GM10248 (cell line): ENCODE results near the gene ORC4.

Experiments
- CTCF ChIA-PET: fragments of 300-600 bp; sonication (Branson Sonifier 250); formaldehyde crosslinking; extraction: SDS; loops from one replicate; lab custom pipeline; 2021; ENCODE audit warnings: antibody characterized with exemption; lab: Yijun Ruan, JAX
- POLR2A ChIA-PET: fragments of 350-650 bp; sonication (Branson Sonifier 250); formaldehyde crosslinking; extraction: SDS; loops from one replicate; lab custom pipeline; 2020; ENCODE audit warnings: antibody characterized with exemption; lab: Yijun Ruan, JAX
- DNase-seq: peaks from one replicate; pipeline ENCODE4 v3.0.0; 2012; ENCODE audit errors: extremely low spot score
- CTCF ChIP-seq: IDR thresholded peaks from 2 replicates; pipeline ENCODE4 v1.5.1; 2012; ENCODE audit warnings: mild to moderate bottlenecking, low read depth; ENCODE audit errors: extremely low read depth, missing control alignments, control extremely low read depth

ORC4 gene

GRCh38 chr2:148020111-148021058 is at the start of gene ORC4:
ORC4 (minus strand) TSS chr2:148020737; CDS start chr2:147975958, 44,779 bp downstream.
- ChIA-PET CTCF (interaction anchor here (0.7 to 2.1 kb wide), 8 partner anchors 9 to 489 kb away, joined by 3 to 9 read pairs (median 3); no protein-coding TSS in a partner anchor), POLR2A (interaction anchor here (0.6 to 1.0 kb wide), 7 partner anchors 9 to 604 kb away, joined by 3 to 9 read pairs (median 4); no protein-coding TSS in a partner anchor)
- peak; percentile 43 for TF ChIP-seq CTCF
- peak; percentile 89 for DNase-seq

- no peak for DNase-seq
- TF ChIP-seq CTCF, result no peak
- ChIA-PET POLR2A (no interaction called here), CTCF (interaction anchor here (0.8 to 1.4 kb wide), 3 partner anchors 10 to 35 kb away, joined by 3 to 5 read pairs (median 3); no protein-coding TSS in a partner anchor)
These were observed 47.3 kb upstream of the ORC4 start for GRCh38 chr2:148067801-148068200.

GRCh38 chr2:148065936-148066335 is 45.4 kb upstream of the ORC4 start:
- no peak for TF ChIP-seq CTCF
- POLR2A ChIA-PET, result no interaction called here
- CTCF ChIA-PET, result interaction anchor here (0.7 to 1.5 kb wide), 5 partner anchors 24 to 443 kb away, joined by 3 to 5 read pairs (median 4); no protein-coding TSS in a partner anchor
- DNase-seq, result no peak

- POLR2A ChIA-PET, result no interaction called here
- TF ChIP-seq CTCF, result no peak
- CTCF ChIA-PET, result interaction anchor here (1.1 to 2.1 kb wide), 3 partner anchors 13 to 43 kb away, joined by 3 to 7 read pairs (median 5); partner anchors contain the start of genes MBD5 and ORC4
- no peak for DNase-seq
These were observed 43.1 kb upstream of the ORC4 start for GRCh38 chr2:148063633-148064032.

GRCh38 chr2:148058641-148059040 is 38.1 kb upstream of the ORC4 start:
- POLR2A ChIA-PET, result no interaction called here
- DNase-seq, result no peak
- CTCF ChIA-PET, result no interaction called here
- no peak for TF ChIP-seq CTCF

- TF ChIP-seq CTCF, result no peak
- ChIA-PET CTCF (interaction anchor here (2.4 kb wide), 1 partner anchor 9 kb away, joined by 9 read pairs; no protein-coding TSS in a partner anchor), POLR2A (no interaction called here)
- no peak for DNase-seq
These were observed 32.1 kb upstream of the ORC4 start for GRCh38 chr2:148052687-148053086.
